ENCODE measurements around the gene MAU2. TPM values are rescaled to one million over a fixed set of nuclear protein-coding genes. Genes with fewer than 3 reads are reported as not detected.

The MAU2 gene
- total RNA-seq, 1 donor from 2014 or later = 46.8 TPM

DNA sequence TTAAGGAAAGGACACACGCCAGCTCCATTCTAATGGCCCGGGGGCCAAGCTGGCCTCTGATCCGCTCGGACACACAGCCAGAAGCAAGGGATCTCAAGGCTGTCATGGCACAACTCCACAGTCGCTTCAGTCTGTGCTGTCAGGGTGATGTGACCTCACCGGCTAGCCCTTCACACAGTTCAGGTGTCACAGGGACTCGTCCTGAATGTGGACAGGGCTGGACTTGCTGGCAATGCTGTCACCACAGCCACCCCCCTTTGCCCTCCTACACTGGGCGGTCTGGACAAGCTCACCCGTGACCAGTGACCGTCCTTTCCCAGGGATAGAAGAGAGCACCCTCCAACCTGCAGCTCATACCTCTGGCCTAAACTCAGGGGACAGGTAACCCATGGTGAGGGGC lies 15.6 kb upstream of the MAU2 start:
- intact Hi-C loops (cut with DNase I) = no loop called here
- no peak for DNase-seq (ENCODE audit: low spot score)

DNA sequence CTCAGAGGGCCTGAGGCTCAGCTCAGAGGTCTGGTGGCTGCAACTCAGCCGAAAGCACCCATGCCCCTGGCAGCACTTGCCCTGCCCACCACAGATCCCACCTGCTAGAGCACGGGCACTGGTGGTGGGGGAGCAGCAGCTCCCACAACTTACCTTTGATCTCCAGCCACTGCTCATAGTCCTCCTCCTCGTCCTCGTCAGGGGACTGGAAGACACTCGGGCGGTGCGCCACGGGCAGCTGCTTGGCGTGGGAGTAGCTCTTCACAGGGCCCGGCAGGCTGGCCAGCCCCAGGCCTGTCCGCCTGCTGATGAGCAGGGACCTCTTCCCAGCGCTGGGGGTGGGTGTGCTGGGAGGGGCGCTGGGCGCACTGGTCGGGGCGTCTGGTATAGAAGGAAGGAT lies 14.9 kb upstream of the MAU2 start:
- intact Hi-C loops (cut with DNase I) = no loop called here
- no peak for DNase-seq (ENCODE audit: low spot score)

DNA sequence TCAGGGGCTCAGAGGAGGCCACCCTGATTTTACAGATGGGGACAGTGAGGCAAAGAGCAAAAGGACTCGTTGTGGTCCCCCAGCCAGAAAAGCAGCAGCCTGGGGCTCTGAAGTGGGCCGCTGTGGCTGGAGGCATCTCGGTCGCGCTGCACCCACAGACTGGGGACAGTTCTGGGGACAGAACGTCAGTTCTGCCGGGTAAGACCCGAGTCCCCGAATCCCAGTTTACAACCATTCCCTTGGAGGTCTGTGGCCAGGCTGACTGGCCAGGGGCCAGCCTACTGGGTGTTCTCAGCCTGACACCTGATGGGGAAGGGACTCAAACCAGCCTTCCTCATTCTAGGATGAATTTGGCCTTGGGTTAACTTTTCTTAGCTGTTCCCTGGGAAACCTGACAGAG lies 14.4 kb upstream of the MAU2 start:
- intact Hi-C loops (cut with DNase I) = no loop called here
- DNase-seq (ENCODE audit: low spot score) = no peak

DNA sequence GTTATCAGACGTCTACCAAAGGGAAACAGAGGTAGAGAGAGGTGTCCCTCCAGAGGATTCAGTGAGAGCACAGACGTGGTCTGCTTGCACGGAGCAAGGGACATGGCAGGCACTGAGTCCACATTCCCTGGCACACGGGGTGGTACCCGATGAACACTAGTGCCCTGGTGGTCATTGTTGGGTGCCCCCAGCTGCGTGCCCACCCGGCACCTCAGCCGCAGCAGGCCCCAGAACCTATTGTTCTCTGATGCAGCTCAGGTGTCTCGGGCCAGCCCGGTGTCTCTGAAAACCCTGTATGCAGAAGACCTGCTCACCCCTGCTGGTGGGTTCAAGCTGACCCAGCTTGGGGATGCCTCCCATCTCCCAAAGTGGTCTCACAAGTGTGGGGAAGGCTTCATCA lies 12.3 kb upstream of the MAU2 start:
- intact Hi-C loops (cut with DNase I) = no loop called here
- DNase-seq (ENCODE audit: low spot score) = no peak

DNA sequence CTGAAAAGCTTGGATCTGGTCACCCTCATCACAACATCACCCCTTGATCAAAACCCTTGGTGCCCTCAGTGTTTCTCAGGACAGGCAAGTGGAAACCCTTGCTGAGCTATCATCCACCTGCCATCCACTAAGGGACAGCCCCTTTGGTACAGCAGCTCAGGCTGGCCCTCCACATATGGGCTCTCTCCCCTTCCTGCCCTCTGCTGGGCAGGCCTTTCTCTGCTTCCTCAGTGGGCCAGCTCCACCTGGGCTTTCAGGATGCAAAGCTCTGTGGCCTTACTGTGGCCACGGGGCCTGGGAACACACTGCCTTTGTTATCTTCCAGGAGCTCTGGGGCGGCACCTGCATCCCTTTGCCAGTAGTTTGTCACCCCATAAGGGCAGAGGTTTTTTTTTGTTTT lies 5.2 kb upstream of the MAU2 start:
- DNase-seq (ENCODE audit: low spot score) = no peak
- intact Hi-C loops (cut with DNase I) = no loop called here

DNA sequence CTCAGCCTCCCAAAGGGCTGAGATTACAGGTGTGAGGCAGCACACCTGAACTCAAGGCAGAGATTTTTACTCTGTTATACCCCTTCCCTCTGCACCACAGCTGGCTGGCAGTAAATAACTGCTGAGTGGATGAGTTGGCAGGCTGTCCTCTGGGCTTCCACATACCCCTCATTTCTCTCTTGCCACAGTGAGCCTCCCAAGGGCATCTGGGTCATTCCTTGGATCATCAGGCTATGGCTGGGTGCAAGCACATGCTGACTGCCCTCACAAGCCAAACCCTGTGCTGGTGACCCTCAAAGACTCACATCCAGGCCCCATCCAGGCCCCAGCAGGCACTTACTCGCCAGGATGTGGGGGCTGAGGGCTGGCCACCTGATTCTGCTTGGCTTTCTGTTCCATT lies 4.5 kb upstream of the MAU2 start:
- DNase-seq (ENCODE audit: low spot score) = no peak

DNA sequence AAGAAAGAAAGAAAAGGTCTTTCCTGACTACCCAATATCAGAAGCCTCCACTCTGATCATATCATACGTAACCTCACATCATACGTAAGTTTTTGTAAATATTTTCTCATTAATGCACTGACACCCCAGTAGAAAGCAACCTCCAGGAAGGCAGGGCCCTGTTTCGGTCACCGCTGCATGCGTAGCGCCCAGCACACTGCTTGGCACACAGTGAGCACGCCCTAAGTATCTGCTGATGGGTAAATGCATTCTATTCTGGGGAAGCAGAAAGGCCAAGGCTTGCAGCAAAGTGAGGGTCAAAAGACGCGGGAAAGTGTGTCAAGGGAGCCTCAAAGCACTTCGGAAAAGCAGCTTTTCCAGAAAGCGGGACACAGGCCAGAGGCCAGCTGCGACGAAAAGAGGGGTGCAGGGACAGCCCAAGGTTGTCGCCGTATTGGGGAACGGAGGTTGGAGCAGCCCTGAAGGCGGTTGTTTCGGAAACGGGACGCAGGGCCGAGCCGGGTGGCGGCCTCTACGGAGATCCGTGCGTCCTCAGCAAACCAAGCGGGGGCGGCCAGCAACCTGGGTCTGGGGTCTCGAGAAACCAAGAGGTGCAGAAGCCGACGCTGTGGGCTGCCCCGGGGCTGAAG lies 783 bp upstream of the MAU2 start:
- DNase-seq (ENCODE audit: low spot score) = no peak
- intact Hi-C loops (cut with DNase I) = loop anchor here (2.0 kb wide), 1 partner anchor 127 kb away; the partner anchor contains the start of genes BORCS8 and RFXANK

More for the DNA sequence above, 4.5 kb upstream of the MAU2 start:
- intact Hi-C loops (cut with DNase I) = no loop called here

DNA sequence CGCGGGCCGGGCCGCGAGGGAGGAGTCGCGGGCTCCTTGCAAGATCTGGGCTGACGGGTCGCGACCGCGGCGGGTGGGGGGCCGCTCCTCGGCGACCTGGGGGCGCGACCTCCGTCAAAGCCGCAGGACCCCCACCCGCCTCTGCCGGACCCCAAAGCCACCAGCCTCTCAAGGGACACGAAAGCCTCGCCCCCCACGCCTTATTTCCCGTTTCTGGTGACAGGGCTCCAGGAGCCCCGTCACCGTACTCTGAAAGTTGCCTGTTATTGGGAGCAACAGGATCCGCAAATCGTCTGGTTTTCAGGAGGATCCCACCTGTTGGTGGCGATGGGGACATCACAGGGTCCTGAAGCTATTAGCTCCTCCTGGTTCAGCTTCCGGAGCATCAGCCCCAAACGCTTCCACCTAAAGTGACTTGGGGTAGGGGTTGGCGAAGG lies 530 bp downstream of the MAU2 start:
- DNase-seq (ENCODE audit: low spot score) = no peak
- intact Hi-C loops (cut with DNase I) = loop anchor here (2.0 kb wide), 1 partner anchor 128 kb away; the partner anchor contains the start of genes BORCS8 and RFXANK

DNA sequence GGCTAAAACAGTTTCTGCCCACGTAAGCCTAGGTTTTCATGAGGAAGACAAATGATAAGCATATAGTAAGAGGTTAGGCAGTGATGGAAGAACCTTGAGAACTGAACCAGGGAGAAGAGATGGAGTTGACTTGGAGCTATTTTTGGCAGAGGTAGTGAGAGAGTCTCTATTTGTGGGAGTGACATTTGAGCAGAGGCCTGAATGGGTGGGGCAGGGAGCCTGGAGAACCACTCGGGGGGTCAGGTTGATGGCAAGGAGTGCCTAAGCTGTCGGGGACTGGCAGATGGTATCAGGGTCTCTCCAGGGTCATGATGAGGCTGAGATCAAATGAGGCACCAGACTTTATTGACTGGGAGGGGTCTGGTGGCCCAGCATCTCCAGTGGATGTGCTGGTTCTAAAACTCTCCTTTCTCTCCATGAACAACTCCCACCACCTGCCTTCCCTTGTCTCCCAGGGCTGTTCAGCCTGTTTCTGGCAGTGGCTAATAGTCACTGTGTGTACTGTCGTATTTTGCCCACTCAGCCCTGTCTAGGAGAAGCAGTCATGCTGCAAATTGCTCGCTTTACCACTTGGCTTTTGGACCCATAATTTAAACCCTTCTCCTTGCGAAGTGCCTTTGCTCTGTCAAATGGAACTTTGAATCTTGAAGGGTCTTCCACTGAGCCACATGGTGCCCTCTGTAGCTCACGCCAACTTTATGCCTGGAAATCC lies 3.6 kb downstream of the MAU2 start:
- intact Hi-C loops (cut with DNase I) = no loop called here
- DNase-seq (ENCODE audit: low spot score) = no peak

DNA sequence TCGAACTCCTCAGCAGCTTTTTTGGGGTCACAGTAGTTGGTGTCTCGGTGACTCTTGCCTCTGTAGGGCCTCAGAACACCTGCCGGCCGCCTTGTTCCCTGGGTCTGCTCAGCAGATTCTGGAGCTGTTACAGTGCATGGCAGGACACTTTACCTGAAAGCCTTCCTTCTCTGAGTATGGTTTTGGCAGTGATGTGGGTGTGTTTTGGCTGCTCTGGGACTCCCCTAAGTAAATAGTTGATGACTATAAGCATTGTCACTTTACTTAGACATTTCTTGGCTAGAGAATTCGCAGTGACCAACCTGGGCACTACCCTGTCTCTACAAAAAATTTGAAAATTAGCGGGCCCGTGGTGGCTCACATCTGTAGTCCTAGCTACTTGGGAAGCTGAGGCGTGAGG lies 7.0 kb downstream of the MAU2 start:
- no peak for DNase-seq (ENCODE audit: low spot score)

DNA sequence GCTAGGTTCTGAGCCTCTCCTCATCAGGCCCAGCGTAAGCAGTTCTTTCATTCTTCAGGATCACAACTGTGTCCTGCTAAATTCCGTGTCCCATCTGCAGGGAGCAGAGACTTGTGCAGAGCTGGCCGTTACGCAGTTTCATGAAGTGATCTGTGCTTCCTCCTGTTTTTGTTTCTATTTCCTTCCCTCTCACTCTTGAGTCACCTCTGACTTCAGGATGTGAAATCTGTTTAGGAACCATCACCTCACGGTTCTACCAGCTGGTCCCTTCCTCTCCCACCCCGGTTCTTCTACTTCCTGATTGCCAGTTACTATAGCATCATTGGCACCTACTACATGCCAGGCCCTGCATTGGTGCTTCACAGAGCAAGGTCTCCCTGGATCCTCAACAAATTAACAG lies 8.5 kb downstream of the MAU2 start:
- intact Hi-C loops (cut with DNase I) = no loop called here
- DNase-seq (ENCODE audit: low spot score) = no peak

More for the DNA sequence above, 7.0 kb downstream of the MAU2 start:
- intact Hi-C loops (cut with DNase I) = no loop called here

DNA sequence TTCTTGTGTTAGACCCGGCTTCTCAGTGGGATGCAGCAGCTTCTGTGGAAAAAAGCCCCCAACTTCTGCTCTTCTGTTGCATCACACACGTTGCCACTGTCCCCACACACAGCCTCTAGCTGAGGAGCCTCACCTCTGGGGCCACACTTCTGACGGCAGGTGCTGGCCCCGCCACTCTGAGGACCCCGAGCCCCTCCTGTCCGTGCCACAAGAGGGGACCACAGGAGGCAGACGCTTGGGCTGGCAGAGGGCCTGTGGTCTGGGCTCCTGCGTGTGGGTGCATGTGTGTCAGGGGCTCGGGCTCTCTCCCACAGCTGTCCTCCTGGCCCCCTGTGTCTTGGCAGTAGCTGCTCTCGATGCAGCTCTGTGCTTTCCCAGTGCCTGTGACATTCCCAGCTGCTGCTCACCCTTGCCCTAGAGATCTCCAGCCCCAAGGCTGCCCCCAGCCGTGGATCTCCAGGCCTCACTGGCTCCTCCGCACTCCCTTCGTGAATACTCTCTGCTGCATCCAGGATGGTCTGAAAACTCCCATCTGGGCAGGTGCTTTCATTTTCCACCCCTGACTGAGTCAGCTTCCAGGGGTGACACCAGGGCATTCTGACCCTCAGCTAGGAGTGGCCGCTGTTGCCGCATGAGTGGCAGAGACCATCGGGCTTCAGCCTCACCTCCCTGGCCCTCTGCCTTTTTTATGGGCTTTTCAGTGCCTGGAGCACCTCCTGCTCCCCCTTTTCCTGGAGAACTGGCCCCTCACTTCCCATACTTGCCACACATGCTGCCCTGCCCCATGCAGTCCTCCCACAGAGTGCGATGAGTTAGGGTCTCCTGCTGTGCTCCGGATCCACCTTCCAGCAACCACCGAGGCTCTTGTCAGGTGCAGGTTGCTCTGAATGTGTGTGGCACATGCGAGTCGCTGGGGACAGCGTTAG lies 13.7 kb downstream of the MAU2 start:
- intact Hi-C loops (cut with DNase I) = no loop called here
- DNase-seq (ENCODE audit: low spot score) = no peak

DNA sequence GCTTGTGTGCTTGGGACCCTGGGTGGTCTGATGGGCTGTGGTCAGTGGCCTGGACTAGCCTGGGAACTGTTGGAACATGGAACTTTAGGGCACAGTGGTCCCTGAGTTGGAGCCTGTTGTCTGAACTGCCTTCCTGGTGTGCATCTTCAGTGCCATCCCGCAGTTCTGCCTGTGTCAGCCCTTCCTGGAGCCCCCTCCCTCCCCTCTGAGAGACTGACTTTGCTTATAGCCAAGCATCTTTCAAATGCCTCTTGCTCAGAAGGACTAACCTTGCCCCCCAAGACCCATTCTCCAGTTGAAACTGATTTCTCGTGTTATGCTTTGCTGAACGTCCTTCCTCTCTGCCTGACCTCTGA lies 14.3 kb downstream of the MAU2 start:
- no peak for DNase-seq (ENCODE audit: low spot score)
- intact Hi-C loops (cut with DNase I) = no loop called here

DNA sequence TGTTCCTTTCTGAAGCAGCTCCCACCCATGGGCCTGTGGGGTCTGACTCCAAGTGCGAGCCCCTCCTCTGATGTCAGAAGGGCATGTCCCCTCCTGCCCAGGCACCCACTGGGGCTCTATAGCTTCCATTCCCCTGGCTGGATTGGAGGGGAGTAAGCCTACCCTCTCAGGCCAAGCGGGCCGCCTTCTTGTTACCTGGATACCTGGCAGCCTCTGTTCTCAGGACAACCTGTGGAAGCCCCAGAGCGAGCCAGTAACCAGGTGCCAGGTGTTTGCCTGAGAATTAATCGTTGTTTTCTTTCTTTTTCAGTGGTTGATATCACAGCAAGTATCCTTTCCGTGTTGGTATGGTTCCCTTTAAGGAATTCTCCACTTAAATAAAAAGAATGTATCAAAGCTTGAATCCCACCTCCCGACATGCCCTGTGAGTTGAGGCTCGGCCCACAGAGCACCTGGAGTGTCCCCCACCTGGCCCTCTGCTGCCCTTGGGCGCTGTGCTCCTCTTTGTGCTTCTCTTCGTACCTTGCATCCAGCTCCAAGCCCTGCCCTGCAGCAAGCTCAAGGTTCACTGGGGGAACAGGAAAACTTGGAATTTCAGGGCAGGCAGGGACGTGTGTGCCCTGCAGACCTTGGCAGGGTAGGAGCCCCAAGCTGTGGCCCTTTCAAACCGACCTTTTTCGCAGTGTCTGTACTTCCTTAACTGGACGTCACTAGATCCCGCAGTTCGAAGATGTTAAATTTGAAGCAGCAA lies 15.0 kb downstream of the MAU2 start:
- DNase-seq (ENCODE audit: low spot score) = no peak
- intact Hi-C loops (cut with DNase I) = no loop called here

DNA sequence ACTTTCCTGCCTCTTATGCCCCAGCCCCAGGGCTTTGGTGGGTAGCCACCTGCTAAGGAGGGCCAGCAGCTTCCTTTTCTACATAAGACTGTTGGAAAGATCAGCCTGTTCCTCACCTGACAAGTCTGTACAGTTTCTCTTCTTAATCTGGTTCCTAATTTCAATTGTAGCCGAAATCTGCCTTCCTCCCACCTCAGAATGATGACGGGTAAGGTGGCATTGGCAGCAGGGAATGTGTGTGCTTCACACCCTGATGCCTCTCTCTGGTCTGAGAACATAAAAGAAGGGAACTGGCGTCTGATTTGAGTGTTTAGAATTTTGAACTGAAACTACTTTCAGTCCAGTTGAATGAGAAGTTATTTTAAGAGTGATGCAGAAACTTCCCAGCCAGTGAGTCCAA lies 16.0 kb downstream of the MAU2 start:
- intact Hi-C loops (cut with DNase I) = no loop called here
- DNase-seq (ENCODE audit: low spot score) = no peak

DNA sequence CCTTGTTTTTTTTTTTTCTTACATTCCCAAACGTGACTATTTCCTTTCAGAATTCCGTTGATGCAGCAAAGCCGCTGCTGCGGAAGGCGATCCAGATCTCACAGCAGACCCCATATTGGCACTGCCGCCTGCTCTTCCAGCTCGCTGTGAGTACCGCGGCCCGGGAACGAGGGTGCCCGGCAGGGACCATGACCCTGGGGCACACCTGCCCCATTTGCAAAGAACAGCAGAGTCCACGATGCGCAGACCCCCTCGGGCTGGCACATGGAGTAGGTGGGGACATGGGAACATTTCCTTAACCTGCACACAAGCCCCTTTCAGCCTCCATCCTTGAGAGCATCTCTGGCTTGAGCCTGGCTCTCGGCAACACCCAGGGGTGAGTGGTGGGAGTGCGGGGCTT lies 16.5 kb downstream of the MAU2 start:
- DNase-seq (ENCODE audit: low spot score) = no peak
- intact Hi-C loops (cut with DNase I) = no loop called here

DNA sequence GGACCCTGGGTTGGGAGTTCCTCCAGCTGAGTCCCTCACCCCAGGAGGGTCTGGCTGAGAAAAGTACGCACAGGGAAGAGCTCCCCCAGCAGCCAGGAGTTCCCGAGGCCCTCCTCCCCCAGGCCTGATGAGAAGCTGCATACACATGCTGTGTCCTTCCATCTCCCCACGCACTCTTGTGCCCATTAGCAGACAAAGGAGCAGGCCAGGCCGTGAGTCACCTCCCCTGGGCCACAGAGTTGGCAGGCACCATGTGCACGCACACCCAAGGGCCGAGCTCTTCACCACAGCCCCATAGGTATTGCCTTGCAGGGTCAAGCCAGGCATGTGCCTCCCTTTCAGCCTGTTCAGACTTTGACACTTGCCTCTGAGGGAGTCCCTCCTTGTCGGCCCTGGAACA lies 17.5 kb downstream of the MAU2 start:
- DNase-seq (ENCODE audit: low spot score) = no peak
- intact Hi-C loops (cut with DNase I) = no loop called here

DNA sequence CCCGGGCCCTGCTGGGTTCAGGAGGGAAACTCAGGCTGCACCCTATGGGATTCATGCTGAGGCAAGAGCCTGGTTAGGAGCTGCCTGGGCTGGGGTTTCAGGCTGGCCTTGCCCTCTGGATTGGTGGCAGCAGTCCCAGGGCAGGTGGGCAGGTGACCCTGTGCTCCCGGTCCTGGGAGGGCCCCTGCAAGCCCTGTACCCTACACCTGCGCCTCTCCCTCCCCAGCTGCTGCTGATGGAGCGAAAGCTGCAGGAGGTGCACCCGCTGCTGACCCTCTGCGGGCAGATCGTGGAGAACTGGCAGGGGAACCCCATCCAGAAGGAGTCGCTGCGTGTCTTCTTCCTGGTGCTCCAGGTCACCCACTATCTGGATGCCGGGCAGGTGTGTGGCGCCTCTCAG lies 20.4 kb downstream of the MAU2 start:
- intact Hi-C loops (cut with DNase I) = loop anchor here (5.0 kb wide), 1 partner anchor 194 kb away; no protein-coding TSS in a partner anchor

More for the DNA sequence above, 20.4 kb downstream of the MAU2 start:
- DNase-seq (ENCODE audit: low spot score) = no peak

All from cardiac septum (tissue), 1 donor.